Measurements from ENCODE around the gene NOS2.

- TF ChIP-seq CTCF (IDR thresholded peaks at IDR 0.05 in 8 of 11, conservative IDR thresholded peaks at IDR 0.05 in 3 of 11) (peak; percentile 57 to 91 (median 86)), POLR2AphosphoS5 (IDR thresholded peaks at IDR 0.05) (no peak)
These were observed 43.6 kb downstream of the NOS2 start for GRCh38 chr17:27756467-27757371.

Measured in spleen (tissue), 7 donors.